Brain microvascular endothelial cell (primary cell): ENCODE results near the gene TRIM47.

Experiments
- DNase-seq: peaks from one replicate; pipeline ENCODE4 v3.0.0-alpha.2; 2020
- H3K27ac ChIP-seq: fragments of 250-450 bp; sonication (Bioruptor Pico); 2 replicates; pipeline ENCODE4 v1.5.1; 2020; ENCODE audit warnings: mild to moderate bottlenecking, moderate library complexity
- H3K27me3 ChIP-seq: fragments of 250-450 bp; sonication (Bioruptor Pico); replicated peaks from 2 replicates; pipeline ENCODE4 v1.5.1; 2020; ENCODE audit warnings: mild to moderate bottlenecking
- H3K36me3 ChIP-seq: fragments of 250-450 bp; sonication (Bioruptor Pico); replicated peaks from 2 replicates; pipeline ENCODE4 v1.5.1; 2020; ENCODE audit warnings: mild to moderate bottlenecking
- H3K4me3 ChIP-seq: 2 replicates; pipeline ENCODE4 v1.5.1; 2011; ENCODE audit warnings: low read depth, mild to moderate bottlenecking, control low read depth, low read length, moderate library complexity
- in situ Hi-C: cut with HindIII; loops from 2 replicates; pipeline ENCODE4 v1.10.0; 2017; ENCODE audit warnings: low sequenced_read_pairs, low pct_ligation_motif_present
- TF ChIP-seq, protein P1 (sequence below): IDR thresholded peaks from 2 replicates; pipeline ENCODE4 v1.5.1; 2011; ENCODE audit warnings: low read depth, mild to moderate bottlenecking, moderate library complexity, low read length, control low read depth, inconsistent platforms; ENCODE audit errors: missing control alignments

TRIM47 gene

GRCh38 chr17:75837899-75838298 is 40.5 kb downstream of the TRIM47 start:
- H3K36me3 ChIP-seq = no peaks in the 10 kb centered on the region
- H3K4me3 ChIP-seq = no peak overlapping the region
- in situ Hi-C loops = no loop called here
- H3K27me3 ChIP-seq = no peaks in the 10 kb centered on the region
- no peak overlapping the region for H3K27ac ChIP-seq
- TF ChIP-seq, protein P1, sequence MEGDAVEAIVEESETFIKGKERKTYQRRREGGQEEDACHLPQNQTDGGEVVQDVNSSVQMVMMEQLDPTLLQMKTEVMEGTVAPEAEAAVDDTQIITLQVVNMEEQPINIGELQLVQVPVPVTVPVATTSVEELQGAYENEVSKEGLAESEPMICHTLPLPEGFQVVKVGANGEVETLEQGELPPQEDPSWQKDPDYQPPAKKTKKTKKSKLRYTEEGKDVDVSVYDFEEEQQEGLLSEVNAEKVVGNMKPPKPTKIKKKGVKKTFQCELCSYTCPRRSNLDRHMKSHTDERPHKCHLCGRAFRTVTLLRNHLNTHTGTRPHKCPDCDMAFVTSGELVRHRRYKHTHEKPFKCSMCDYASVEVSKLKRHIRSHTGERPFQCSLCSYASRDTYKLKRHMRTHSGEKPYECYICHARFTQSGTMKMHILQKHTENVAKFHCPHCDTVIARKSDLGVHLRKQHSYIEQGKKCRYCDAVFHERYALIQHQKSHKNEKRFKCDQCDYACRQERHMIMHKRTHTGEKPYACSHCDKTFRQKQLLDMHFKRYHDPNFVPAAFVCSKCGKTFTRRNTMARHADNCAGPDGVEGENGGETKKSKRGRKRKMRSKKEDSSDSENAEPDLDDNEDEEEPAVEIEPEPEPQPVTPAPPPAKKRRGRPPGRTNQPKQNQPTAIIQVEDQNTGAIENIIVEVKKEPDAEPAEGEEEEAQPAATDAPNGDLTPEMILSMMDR = no peak
- DNase-seq = no peak

- H3K4me3 ChIP-seq = no peak overlapping the region
- DNase-seq = no peak
- TF ChIP-seq, protein P1 = no peak
- no peaks in the 10 kb centered on the region for H3K27me3 ChIP-seq
- in situ Hi-C loops = no loop called here
- no peak overlapping the region for H3K27ac ChIP-seq
- H3K36me3 ChIP-seq = no peaks in the 10 kb centered on the region
Measured at GRCh38 chr17:75836605-75837004, 41.8 kb downstream of the TRIM47 start.

DNA sequence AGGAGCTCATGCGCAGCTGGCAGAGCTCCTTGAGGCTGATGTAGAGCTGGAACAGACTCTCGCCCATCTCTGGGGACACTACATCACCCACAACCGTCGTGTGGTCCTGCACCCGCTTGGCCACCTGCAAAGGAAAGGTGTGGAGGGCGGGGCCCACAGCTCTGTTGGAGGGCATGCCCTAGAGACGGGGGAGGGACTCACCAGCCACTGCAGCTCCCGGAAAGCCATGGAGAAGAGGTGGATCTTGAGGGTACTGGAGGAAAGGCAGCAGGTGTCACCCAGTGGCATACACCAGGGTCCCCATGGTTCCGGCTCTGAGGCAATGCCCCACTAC is 42.8 kb downstream of the TRIM47 start:
- H3K4me3 ChIP-seq = no peak overlapping the region
- TF ChIP-seq, protein P1 = no peak
- no peak for DNase-seq
- H3K36me3 ChIP-seq = no peaks in the 10 kb centered on the region
- in situ Hi-C loops = no loop called here
- H3K27me3 ChIP-seq = no peaks in the 10 kb centered on the region
- no peak overlapping the region for H3K27ac ChIP-seq

GRCh38 chr17:75834928-75835653 is 43.3 kb downstream of the TRIM47 start:
- no peak overlapping the region for H3K27ac ChIP-seq
- no peaks in the 10 kb centered on the region for H3K36me3 ChIP-seq
- H3K4me3 ChIP-seq = no peak overlapping the region
- in situ Hi-C loops = no loop called here
- no peaks in the 10 kb centered on the region for H3K27me3 ChIP-seq
- no peak for DNase-seq
- TF ChIP-seq, protein P1 = no peak

DNA sequence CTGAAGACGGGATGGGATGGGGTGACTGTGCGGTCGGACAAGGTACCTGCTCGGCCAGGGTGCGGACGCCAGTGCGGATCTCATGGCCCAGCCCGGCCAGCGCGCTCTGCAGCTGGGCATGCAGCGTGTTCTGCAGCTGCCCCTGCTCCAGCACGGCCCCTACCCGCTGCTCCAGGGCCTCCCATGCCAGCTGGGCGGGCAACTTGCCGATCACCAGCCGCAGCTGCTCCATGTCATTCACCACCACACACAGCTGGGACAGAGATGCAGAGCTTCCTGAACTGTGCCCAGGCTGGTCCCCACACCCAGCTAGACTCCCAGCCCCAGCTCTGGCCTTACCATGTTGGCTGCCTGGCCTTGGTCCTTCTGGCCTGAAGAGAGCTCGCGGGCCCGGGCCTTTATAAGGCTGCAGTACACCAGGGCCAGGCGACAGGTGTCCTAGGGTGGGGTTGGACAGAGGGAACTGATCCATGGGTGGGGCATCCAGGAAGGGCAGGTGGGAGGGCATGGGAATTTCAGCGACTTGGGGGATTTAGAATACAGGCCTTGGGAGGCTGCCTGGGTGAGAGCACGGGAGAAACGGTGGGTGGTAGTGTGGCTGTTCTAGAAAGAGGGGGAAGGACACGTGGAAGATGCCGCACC is 44.0 kb downstream of the TRIM47 start:
- Histone ChIP-seq H3K27ac (no peak overlapping the region), H3K4me3 (no peak overlapping the region), H3K36me3 (no peaks in the 10 kb centered on the region), H3K27me3 (no peaks in the 10 kb centered on the region)
- in situ Hi-C loops = no loop called here
- TF ChIP-seq, protein P1 = no peak
- DNase-seq = no peak
